Activated gamma-delta T cell treated with anti-CD3 and anti-CD28 coated beads, Interleukin-2, amount 50 U/mL, for 16 hours (primary cell): ENCODE data around the gene DEDD.

Experiments used
- DNase-seq: peaks from one replicate; pipeline ENCODE4 v3.0.0-alpha.2; 2020; ENCODE audit warnings: low read depth

DEDD gene

DNA sequence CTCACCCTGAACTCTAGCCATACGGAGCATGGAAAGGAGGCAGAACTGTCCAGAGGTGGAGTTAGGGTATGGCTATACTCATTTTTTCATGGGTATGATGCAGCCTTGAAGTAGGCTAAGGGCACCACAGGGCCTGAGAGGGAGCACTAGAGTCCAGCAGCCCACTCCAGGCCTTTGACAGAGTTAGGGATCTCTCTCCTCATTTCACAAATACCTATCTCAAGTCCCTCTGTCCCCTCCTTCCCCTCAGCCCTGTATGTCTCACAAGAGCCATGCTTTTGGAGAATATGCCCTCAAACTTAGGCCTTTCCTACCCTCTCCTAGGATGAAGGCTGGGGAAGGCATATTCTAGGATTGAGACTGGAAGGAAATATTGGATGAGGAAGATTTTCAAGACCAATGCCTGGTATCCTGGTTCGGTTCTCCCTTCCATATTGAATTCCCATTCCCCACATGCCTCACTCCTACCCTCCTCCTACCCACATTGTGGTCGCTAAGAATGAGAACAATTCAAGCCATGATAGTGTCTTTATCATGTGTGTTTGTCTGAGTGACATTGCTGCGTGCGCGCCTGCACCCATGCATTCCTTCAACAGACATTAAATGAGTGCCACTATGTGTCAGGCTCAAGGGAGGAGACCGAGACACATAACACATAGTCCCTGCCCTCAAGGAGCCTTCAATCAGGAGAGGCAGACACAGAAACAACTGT lies 40.5 kb downstream of the DEDD start:
- DNase-seq, result no peak

DNA sequence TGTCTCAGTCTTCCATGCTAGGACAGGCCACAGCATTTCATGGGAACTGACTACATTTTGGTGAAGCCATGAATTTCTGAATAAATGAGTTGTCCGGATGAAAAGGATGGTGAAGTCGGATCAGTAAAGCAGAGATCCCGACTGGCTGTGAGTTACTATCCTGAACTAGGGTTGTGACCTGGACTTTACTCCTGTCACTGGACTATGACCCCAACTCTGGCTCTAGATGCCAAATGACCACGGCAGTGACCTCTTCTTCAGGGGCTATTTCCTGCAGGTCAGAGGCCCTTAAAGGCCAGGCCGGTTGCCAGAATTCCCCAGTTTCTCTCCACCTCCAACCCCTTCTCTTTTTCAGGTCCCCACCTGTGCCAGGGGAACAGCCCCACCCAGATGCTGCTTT lies 41.4 kb downstream of the DEDD start:
- DNase-seq, result no peak

DNA sequence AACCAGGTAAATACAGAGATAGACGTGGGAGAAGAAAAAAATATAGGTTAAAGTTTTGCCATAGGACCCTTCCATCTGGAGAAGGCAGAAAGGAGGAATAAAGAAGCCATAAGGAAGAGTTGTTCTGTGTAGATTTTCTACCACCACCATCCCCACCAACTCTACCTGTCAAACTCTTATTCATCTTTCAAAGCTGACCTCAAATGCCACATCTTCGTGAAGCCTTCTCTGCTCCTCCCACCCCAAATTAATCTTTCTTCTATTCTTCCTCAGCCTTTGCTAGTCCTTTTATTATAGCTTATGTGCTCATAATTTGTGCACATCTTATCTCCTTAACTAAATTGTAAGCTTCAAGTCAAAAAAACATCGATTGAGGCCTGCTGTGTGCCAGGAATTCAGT lies 41.9 kb downstream of the DEDD start:
- no peak for DNase-seq

DNA sequence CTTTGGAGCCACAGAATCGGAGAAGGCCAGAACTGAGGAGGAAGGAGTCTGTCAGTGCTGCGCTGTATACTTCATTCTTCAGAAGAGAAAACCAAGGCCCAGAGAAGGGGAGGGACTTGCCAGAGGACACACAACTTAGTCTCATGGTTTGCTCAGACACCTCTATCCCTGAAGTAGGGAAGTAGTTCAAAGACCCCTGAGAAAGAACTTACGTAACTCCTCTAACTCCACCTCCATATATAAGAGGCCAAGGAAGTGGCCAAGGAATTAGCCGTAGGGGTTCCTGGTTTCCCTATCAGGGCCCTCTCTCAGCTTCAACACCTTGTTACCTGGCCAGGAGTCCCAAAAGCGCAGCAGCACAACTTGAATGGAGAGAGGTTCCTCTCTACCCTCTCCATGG lies 42.5 kb downstream of the DEDD start:
- DNase-seq, result no peak

DNA sequence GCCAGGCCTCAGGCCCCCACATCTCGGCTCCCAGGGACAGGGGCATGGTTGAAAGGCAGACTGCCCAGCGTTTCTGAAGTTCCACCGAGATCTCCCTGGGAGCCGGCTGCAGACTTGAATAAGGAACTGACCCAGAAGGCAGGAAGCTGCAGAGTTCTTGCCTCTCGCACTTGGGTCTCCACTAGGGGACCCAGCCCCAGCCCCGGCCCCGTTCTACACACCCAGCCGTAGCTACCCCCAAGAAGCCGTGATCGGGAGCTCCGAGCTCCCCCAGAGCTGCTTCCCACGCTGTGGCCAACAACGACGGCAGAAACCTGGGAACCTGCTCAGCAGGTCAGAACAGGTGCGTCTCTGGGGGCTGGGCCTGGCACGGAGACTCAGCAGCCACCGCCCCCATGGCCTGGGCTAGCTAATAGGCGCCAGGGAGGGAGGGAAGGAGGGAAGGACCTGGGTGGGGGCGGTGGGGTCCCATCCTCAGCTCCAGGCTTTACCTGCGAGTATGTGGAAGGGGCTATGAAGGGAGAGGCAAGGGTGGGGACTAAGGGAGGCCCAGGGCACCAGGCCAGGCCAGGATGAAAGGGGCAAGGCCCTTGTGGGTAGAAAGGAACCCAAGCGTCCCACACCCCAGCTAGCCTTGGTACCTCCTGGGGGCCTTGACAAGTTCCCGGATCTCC lies 43.1 kb downstream of the DEDD start, which contains the start of gene NECTIN4:
Gene NECTIN4, minus strand, starts transcription at position 308 of the 674 bp plus-strand sequence. Its CDS starts 262 bp downstream, at position 46.
- DNase-seq, result no peak

DNA sequence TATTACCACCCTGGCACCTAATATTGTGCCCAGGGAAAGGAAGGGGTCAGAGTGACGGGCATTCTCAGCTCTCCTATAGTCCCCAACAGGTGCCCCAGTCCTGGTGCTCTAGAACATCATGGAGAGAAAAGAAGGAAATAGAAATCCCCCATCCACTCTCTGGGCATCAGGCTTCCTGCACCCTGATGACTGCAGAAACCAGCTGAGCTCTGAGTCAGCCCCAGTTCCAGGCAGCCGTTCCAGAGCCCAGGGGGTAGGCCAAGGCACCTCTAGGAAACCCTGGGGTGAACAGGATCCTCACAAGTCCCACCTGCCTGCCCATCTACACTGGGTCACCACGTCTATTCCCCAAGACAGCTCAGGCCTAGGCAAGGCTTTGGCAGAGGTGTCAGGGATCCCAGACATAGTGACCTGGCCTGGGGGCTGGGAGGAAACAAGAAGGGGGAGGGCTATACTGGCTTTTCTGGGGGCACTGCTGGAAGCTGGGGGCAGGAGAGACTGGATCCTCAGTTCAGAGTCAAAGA lies 43.8 kb downstream of the DEDD start:
- no peak for DNase-seq

DNA sequence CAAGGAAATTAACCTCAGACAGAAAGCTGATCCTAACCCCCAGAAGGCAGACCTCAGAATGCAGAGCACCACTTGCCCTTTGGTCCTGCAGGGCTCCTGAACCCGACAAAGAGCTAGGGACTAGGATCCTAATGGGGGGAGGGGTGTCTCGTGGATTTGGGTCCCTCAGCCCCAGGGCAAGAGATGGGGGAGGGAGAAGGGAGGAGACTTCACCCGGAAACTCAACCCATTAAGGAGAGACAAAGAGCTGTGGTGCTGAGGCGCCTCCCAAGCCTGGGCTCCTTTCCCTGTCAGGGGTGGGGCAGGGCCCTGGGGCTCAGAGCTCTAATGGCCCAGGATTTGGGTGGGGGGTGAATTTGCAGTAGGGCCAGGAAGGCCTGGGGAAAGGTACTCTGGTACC lies 46.0 kb downstream of the DEDD start:
- no peak for DNase-seq

DNA sequence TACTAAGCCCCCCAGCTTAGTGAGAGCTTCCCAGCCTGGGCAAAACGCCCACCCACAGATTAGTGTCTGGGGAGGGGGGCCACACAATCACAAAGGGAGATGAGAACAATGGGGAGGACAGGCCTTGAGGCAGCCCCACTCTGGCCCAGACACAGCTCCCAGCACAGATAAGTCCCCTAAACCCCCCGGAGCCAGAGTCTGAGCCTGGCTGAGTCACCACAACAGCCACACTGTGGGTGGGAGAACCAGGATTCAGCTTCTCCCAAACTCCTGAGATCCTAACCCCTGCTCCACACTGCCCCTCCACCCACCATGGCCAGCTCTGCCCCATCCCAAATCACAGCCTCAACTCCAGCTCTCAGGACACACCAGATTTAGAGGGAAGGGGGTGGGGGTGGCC lies 47.3 kb downstream of the DEDD start:
- no peak for DNase-seq

DNA sequence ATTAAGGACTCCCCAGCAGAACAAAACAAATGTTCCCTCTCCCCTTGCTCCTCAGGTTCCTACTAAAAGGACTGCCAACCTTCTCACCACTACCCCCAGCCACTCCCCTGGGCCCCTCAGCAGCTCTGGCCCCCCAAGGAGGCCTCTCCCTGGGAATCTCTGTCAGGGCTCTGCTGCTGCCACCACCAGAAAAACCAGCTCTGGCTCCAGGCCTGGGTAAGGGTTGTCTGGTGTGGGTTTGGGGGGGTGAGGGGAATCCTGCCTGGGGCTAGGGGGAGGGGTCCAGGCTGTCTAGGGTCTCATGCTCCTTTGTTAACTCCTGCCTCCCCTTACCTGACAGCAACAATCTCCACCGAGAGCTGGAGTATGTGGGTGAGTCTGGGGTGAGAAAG lies 47.9 kb downstream of the DEDD start:
- no peak for DNase-seq

DNA sequence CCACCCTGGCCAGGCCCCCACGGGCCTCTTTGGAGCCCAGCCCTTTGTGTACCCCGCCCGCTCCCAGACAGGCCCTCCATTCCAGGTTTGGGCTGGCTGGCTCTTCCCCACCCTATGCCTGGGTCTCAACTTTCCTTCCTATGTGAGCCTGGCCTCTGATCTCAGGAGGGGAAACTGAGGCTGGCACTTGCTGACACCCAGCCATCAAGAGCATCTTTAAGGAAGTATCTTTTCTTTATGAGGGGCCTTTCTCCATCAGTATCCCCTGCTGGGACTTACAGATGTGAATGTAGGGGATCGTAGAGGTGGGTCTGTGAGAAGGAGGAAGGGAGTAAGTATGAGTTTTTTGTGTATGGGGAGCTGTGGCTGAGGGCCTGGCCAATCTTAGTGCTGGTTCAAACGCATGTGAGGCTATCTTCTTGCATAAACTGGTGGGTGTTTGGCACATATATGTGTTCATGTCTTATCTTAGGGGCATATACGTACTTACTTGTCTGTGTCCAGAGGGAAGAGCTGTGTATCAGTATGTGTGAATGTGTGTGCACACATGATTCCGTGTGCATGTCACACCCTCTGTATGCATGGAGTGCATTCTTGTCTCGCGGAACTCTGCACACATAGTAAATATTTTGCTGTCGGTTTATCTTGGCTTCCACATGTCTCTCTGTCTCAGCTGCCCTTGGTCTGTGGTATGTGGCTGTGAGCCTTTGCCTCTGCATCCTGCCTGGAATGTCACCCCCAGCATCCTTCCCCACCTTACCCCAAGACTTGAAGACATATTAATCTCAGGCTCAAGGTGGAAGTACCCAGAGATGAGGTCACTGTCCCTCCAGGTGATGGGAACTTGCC lies 48.5 kb downstream of the DEDD start:
- no peak for DNase-seq

DNA sequence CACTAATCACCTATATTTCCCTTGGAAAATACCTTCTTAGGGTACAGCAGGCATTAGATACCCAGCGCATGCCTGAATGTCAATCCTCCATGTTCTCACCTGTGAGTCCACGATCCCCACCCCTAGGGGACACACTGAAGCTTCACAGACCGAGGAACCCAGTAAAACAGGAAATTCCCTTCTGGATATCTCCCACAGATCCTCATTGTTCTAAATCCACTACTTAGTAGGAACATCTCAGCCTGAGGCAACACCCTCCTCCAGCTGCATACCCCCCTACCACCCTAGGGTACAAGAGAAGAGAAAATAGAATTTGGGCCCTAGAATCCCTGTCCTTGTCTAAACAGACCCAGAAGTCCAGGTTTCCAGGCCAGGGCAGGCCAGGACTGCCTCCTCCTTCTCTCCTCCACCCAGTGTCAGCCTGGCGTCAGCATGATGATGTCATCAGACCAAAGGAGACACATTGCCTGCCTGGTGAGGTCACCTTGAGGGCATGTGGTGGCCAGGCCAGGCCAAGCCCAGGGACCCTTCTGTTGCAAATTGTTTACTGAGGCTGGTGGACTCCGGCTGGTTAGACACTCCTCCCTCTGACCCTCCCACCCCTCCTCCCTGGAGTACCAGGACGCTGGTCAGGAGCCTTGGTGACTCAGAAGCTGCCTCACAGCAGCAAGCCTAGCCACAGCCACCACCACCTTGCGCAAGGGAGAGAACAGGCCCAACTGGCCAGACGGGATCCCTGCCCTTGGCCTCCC lies 49.3 kb downstream of the DEDD start:
- DNase-seq, result no peak

DNA sequence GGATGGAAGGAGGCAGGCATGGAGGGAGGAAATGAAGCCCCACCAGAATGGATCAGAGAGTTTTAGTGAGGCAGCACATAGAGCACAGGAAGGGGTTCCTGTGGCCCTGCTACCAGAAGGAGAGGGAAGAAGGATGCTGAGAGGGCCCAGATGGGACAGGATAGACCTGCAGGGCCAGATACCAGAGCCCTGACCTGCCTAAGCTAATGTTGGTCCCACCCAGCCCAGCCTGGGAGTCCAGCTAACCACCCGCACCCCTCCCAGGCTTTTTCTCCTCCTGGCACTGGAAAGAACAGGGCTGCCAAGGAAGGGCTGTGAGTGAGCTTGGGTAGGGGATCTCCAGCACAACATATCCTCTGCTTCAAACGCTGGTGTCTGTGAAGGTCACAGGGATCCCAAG lies 50.0 kb downstream of the DEDD start:
- no peak for DNase-seq

DNA sequence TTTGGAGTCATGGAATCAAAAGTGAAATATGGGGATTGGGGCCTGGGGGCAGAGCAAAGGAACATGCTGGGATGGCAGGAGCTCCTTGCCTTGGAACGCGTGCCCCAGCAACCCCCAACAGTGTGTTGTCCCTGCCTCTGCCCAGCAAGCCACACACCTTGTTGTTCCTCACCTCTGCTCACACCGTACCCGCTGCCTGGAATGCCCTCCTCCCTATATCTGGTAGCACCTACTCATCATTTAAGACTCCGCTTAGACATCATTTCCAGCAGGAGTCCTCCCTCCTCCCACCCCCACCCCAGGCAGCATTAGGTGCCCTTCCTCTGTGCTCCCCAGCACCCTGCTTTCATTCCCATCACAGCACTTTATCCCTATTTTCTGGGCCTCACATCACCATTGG lies 50.9 kb downstream of the DEDD start:
- DNase-seq, result no peak

DNA sequence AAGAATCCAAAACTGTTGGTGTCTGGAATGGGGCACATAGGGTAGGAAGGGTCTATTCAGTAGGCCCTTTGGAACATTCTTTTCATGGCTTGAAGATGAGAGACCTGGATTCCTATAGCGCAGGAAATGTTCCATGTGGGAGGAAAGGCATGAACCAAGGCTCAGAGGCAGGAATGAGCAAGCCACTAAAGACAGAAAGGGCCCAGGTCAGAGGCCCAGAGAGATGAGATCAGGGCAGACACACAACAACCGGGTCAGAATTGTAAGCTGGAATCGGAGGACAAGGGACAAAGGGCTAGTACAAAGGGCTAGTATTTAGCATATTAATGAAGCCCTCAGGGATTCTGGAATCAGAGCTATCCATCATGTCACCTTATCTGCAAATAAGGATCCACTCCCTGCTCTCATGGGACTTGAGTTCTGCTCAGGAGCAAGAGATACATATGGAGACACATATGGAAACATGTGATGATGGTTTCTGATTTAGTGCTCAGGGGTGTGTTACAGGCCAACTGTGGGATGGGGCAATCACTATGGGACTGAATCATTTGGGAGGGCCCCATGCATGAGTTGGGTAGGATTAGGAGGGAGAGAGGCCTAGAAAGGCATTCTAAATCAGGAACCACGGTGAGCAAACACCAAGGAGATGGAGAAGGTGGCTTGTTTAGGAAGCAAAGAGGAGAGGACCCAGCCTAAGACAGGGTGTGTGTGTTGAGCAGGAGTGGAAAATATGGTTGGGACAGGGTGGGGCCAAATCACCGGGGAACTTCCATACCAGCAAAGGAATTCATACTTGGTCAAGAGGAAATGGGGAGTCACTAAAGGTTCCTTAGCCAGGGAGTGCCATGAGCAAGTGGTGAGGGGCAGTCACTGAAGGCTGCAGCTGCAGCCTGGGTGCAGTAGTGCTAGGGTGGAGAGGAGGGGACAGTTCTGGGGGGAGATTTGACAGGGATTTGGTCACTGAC lies 51.7 kb downstream of the DEDD start:
- DNase-seq, result no peak

DNA sequence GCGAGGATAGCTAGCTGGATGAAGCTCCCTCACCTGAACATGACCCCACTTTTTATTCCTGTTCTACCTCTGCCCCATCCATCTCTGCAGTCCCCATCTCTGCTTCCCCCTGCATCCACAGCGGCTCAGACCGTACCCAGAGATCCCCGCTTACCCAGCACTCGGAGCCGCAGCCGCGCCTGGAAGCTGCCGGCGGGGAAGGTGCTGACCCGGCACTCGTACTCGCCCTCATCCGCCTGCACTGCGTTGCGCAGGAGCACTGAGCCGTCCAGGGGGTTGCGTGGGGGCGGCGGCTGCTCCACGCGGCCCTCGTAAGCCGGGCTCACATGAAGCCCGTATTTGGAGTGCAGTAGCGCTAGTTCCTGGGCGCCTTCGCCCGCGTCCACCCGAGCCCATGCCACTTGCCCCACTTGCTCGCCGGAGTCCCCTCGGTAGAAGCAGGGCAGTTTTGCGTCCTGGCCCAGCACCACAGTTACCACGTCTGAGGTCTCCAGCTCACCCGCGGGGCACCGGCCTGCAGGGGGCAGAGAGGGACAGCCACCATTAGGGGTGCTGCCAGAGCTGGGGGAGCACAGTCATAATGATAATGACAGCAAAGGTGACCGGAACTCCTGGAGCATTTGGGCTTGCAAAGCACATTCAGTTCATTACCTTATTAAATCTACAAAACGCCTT lies 52.9 kb downstream of the DEDD start:
- no peak for DNase-seq

DNA sequence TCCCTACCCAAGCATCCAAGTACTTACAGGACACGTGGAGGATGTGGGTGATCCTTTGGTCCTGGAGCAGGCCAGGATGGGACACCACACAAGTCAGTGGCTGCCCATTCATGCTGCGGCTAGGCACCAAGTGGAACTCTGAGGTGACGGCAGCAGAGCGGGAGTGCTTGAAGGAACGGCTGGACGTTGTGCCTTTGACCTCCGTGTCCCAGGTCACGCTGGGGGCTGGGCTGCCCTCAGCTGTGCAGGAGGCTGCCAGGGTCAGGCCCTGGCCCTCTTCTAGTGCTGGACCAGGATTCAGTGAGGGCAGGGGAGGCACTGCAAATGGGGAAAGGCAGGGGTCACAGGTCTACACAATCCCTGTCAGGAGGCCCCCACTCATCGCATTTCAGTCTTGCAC lies 55.0 kb downstream of the DEDD start:
- no peak for DNase-seq

DNA sequence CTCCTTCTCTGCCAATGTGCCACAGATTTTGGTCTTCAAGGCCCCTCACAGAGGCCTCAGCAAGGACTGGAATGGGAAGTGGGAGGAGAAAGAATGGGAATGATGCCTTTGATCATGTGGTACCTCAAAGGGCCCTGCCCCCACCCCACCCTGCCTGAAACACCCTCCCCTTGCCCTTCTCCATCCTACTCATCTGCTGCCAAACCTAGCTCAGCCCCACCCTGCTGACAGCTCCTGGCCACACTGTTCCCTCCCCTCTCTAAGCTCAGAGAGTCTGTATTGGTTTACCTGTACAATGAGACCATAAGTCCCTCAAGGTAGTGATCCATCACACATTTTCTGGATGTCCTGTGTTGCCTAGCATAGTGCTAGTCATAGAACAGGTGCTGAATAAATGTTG lies 56.1 kb downstream of the DEDD start:
- DNase-seq, result no peak

DNA sequence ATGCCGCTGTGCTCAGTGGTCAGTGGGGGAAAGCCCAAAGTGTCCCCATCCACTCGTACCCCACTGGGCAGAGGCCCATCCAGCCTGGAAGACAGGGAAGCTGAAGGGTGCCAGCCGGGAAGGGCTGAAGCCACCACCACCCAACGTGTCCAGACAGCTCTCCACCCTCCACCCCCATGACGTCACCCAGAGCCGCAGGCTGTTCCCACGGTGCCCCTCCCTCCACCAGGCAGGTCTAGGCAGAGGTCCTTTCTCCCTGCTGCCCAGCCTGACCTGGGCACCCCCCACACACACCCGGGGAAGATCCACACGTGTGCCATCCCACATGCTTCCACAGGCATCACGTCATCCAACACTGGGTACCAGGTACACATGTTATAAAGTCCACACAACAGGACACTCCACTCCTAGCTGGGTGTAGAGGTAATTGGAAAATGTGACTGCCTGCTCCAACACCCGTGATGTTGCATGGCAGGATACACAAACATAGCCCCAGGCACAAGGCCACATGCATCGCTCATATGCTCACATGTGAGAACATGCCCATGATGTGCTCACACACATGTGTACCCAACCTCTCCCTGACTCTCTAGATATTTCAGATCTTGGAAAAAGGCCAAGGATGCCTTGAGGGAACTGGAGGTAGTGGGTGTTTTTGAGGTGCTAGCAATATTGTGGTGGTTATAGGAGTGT lies 57.6 kb downstream of the DEDD start:
- no peak for DNase-seq

DNA sequence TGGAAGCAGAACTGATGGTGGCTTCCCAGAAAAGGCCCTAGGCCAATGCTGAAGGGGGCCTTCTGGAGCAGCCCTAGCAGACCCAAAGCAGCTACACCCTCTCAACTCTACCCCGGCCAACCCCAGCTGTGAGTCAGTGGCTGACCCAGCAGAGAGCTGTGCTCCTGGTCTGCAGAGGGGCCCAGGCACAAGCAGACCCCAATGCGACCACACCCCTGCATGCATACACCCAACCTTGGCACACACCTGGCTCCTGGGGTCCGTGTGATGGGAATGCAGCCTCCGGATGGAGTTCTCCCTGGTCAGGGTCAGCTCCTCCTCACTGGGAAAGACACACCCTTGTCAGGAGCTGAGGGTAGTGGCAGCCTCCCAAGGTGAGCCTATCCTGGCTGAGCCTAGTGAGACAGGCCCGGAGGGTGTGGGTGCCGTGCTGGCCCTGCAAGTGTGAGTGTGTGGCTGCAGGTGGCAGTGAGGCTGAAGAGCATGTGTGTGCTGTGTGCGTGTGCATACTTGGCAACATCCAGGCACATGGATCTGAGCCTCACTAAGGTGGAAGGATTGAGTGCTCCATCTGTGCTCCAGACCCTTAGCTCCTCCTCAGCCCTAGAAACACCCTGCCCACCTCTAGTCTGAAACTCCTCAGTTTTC lies 58.9 kb downstream of the DEDD start:
- no peak for DNase-seq
